GM19035 (cell line): Measurements from ENCODE around the gene STXBP6.

Experiments used
- ATAC-seq: cut with Tn5 transposase; IDR thresholded peaks from one replicate; pipeline ENCODE4 v1.9.1; 2021; ENCODE audit not compliant: unreplicated experiment

Gene STXBP6

DNA sequence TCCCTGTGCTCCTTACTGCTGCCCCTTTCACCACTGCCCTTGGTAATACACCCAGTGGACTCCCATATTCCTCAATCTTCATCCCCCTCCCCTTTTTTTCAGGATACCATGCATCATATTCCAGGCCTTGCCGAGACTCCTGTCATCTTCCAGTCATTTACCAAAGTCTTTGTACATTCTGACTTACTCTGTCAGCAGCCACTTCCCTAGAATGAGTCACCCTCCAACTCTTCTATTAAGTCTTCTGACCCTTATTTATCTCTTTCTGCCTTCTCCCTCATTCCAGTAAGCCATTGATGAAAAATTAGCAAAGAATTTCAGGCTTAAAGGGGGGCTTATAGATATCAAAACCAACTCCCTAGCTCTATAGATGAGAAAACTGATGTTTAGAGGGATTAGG, 128.0 kb downstream of the STXBP6 start:
- no peak for ATAC-seq

DNA sequence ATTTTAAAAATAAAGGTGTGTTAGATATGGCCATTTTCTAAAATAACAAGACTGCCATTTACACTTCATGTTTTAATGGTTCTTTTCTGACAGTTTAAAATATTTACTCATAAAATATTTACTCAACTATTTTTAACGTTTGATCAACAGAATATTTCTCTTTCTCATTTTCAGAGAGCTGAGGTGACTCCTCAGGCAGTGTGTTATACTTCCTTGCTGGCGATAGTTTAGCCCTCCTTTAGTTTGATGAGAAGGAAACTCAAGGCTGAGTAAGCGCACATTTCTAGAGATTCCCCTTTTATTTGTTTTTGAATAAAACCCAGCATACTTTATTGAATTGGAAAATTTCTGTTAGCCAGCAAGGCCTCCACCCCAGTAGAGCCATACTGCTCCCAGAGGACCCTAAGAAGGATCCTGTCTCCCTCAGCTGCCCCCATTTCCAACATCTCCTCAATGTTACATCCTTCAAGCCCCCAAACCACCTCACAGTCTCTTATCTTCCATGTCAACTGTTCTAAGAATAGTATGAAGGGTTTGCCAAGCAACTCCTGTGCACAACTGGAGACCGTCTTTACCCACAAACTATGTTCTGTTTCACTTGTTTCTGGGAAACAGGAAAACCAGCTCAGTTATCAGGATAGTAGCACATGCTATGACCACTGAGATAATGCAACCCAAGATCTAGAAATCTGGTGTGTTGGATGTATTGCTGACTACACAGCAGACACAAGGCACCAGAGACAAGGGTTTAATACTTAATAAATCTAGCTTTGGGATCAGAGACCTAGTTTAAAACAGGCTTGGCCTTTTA, 129.5 kb downstream of the STXBP6 start:
- no peak for ATAC-seq

DNA sequence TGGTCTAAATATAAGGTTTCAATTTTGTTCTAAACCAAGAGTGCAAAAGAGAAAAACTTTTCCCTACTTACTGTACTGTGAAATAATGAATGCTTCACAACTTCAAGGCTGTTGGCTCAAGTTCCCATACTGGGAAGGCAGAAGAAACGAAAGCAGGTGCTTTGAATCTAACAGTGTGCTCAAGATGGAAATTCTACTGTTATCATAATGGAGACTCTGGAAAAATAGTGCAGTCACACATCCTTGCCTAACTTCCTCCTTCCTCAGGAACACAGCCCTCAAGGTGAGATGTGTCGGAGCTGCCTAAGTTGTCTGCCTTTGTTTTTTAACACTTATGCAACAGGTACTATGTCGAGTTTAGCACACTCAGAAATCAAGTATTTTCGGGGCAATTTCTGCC, 131.1 kb downstream of the STXBP6 start:
- no peak for ATAC-seq

DNA sequence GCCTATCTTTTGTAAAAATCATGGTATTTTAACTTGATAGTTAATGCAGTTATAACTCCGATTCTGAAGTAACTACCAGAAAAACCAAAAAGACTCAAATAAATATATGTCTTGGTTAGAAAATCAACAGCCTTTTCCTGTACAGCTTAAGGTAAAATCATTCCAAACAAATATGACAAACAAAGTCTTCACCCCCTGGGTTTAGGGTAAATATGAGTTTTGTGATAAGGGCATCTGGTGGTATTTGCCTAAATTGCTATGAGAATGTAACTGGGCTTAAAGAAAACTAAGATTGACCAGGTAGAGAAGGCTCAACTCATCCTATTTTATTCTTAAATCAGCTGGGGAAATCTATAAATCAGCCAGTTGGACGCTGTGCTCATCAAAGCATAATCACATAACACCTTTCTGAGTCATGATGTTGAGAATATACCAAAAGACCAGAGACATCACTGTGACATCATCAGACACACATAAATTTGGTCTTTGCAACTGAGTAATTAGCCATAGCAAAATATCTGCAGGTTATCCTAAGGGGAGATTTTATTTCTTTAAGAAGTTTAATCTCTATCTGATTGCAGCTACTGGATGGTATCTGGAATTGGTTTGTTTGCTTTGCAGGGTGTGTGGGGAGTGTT, 133.9 kb downstream of the STXBP6 start:
- ATAC-seq, result no peak

DNA sequence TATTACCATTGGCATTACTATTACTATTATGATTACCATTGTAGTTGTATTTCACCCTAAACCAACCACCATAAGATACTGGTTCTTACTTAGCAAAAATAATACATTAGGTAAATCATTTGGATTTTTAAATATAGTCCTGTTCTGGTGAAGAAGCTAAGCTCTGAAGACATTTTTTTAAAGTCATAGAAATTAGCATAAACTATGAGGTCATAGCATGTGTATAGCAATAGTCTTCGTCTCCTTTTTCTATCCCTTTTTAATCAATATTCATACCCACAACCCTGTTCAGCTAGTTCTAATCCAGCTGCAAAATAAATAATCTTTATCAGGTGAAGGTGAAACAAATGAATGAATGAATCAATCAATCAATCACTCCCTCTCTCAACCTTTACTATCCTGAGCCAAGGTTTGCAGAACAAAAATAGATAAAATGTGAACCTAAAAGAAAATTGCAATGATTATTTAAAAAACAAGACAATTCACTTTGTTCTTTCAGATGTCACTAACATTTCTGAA, 134.5 kb downstream of the STXBP6 start:
- no peak for ATAC-seq

DNA sequence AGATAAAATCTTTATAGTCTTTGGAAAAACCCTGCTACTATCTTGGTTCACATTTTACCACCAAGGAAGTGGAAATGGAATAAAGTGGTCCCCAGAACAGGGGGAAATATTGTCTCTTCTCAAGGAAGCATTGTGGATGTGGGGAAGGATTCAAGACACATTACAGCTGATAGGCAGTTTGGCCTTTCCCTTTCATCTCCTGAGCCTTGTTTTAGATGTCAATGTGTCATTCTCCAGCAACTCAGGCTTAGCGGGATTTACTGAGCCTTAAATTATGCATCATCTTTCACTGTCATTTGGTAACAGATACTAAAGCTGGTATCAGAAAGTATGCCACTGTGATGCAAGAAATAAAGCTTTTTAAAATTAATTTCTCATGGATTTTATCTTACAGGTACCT, 136.2 kb downstream of the STXBP6 start:
- ATAC-seq, result no peak

DNA sequence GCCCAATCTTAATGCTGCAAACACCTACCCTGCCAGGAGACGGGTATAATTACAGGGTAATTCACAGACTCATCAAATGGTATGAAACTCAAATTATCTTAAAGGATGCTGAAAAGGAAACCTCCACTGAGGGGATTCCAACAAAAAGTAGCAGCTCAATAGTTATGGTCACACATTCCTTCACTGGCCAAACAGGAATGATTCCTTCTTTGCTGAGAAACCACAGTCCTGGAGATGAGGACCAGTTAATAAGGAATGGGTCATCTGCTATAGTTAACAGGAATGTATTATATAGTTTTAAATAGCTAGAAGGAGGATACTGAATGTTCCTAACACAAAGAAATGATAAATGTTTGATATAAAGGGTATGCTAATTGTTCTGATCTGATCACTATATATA, 136.9 kb downstream of the STXBP6 start:
- ATAC-seq, result no peak

DNA sequence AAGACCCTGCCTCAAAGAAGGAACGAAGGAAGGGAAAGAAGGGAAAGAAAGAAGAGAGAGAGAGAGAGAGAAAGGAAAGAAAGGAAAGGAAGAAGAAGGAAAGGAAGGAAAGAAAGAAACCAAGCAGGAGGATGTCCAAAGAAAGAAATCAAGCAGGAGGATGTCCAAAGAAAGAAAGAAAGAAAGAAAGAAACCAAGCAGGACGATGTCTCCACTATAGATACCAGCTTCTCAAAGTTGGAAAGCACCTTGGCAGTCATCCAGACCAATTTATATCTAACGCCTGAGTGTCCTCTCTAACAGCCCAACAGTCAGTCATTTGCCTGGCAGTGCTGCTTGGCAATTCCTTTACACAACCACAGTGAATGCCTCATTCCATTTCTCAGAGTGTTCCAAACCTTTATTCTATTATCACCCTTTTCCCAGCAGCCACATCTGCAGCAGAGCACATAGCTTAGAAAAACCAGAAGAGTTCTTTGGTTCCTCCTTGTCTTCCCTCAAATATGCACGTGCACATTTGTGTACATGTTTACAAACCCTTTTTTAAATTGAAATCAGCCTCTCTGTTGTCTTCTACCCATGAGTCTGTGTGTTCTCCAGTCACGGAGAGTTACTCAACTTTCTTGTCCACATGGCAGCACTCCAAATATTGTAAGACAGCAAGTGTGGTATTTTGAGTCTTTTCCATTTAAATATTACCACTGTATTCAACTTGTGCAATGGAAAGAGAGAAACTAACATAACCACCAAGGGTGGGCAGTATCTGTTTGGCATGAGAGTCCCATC, 138.4 kb downstream of the STXBP6 start:
- no peak for ATAC-seq

DNA sequence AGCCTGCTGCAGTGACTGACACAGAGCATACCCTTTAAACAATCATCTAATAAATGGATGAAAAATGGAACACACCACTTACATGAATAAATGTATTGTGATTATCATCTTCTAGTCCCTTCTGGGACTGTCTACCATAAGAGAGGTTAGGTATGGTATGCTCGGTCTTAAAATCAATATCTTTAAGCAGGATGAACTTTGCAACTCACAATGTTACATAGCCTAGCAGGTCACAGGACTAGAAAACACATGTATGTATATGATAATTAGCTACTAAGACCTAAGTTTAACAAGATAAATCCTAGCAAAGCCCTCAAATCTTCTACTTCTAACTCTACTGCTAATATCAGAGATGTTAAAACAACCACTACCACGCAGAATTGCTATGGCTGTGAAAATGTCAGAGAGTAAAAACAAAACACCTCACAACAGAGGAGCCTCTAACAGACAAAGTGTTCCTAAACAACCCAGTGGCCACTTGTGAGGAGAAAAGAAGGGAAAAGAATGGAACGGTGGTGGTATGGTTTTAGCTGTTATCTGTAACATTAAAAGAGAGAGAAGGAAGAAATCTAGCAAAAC, 139.4 kb downstream of the STXBP6 start:
- no peak for ATAC-seq

DNA sequence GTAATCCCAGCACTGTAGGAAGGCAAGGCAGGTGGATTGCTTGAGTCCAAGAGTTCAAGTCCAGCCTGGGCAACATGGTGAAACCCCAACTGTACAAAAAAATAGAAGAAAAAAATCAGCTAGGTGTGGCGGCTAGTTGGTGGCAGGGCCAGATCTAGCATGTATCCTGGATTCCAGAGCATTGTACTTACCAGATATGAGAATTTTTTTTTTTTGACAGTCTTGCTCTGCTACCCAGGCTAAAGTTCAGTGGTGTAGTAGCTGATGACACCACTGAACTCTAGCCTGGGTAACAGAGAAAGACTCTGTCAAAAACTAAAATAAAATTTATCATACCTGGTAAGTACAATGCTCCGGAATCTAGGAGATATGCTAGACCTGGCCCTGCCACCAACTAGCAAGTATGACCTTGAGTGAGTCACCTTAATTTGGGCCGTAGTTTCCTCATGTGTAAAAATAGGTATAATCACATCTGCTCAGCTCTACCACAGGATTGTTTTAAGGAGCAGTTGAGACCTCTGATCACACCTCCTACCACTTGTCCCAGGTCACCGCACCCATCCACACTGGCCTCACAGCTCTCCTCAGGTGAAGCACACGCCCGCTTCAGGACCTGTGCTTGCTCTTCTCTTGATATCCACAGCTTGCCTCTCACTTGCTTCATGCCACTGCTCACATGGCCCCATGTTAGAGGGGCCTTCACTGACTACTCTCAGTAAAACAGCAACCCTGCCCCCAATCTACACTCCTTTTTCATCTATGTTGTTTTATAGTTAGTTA, 140.2 kb downstream of the STXBP6 start:
- ATAC-seq, result no peak

DNA sequence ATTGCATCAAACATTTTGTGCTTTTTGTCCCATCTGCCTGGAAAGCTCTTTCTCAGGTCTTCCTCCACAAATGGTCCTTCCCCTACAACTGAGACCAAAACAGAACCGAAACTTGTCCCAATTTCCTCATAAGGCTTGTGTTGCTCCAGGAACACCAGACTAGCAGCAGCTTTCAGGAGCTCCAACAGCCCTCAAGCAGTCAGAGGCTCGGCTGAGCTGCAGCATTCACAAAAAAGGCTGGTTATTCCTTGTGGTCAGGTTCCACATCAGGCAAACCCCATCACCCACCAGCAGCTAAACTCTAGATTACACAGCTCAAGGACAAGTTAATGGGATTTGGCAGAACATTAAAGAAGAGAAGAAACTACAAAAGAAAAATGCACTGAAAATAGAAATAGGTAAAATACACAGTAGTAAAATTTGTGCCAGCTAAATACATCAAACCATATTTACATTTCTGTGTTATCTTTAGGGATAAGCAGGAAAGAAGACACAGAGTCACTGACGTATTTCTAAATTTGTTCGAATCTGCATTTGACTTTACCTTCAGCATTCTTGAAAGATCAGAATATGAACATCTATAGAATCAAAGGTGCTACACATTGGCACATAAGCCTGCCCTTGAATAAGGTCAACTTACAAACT, 141.2 kb downstream of the STXBP6 start:
- no peak for ATAC-seq

DNA sequence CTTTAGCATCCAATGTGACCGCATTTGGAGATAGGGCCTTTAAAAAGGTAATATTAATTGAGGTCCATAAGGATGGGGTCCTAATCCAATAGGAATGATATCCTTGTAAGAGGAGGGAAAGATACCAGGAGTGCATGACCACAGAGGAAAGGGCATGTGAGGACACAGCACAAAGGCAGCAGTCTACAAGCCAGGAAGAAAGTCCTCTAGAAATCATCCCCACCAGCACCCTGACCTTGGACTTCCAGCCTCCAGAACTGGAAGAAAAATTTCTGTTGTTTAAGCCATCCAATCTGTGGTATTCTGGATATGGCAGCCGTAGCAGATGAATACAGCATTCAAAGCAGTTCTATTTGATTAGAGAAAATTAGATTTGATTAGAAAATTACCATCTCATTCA, 145.4 kb downstream of the STXBP6 start:
- no peak for ATAC-seq

DNA sequence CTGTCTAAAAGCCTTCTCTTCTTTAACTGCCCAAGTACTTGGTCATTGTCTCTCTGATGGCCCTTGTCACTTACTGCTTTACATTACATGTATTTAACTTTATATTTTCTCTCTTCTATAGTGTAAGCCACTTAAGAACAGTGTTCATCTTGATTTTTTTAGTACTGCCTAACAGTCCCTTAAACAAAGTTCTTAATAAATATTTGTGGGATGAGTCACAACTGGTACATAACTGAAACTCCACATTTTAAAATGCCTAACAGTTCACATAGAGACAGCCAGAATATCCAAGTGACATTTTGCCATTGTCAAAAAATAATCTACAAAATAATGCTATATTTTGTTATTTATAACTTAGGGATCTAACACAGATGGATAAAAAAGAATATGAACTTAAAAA, 146.6 kb downstream of the STXBP6 start:
- ATAC-seq, result no peak

DNA sequence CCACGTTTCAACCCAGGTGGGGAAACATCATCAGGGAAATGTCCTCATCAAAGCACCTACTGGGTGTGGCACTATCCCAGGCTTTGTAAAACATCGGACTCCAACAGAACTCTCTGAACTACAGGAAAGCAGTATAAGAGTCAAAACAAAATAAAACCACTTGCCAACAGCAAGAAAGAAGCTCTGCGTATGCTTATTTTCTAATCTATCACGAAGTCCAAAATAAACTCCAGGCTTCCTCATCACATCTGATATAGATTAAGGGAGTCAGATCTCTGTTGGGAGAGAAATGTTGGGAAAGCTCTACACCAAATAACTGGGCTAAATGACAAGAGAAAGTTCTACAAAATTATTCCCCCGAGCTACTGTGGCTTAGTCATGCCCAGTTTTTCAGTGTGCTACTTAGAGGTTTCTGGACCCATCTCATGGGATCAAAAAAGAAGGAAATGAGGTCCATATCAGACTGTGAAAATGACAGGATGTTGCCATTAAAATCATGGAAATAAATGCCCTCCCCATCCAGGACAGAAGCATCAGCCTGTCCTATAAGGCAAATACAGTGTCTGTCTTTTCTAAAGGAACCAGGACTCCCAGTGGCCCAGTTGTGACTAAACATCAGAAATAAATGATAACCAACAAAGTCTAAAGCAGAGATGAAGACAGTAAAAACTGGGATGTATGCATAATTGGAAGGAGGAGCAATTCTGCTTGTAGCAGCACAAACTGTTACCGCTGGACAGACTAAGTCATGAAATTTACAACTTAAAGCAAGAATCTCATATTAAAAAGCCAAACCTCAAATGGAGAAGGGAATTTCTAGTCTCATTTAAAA, 149.5 kb downstream of the STXBP6 start:
- ATAC-seq, result no peak

DNA sequence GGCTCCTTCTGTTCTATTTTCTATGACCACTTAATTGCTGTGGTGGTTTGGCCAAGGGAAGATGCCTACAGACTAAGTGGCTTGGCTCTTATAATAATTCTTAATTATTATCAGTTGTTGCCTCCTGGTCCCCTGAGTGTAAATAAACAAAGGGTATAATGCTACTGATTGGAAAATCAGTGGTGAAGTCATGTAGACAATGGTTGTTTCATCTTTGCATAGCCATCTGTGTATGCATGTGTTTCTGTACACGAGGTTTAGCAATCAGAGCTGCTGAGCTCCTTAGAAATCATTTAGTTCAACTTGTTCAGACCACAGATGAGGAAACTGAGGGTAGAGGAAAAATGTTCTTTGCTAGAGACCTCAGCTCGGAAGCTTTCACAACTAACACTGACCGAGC, 152.2 kb downstream of the STXBP6 start:
- no peak for ATAC-seq

DNA sequence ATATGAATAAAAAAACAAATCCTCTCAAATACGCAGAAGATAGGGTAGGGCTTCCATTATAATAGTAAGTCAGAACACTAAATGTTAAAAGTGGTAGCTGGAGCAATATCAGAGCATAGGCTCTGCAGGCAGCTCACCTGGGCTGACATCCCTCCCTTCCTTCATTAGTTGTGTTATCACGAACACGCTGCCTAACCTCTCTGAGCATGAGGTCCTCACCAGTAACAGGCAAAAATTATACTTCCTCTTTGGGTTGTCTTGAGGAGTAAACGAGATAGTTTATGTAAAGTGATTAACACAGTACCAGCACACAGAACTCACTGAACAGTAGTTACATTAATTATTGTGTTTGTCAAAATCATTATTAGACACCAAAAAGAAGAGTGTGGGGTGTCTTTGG, 154.3 kb downstream of the STXBP6 start:
- ATAC-seq, result no peak

DNA sequence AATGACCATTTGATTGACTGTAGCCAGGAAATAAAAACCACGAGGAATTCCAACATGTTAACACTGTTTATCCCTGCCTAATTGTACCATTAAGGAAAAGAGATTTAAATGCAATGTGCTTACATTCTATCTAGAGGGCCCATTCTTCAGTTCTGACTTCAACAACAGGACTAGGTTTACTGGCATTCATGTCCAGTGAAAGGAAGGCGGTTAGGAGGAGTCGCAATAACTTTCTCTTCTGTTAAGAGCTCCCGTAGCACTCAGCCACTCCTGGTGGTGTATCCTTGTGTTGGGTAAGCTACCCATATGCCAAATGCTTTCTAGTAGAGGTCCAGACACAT, 154.7 kb downstream of the STXBP6 start:
- ATAC-seq, result no peak

DNA sequence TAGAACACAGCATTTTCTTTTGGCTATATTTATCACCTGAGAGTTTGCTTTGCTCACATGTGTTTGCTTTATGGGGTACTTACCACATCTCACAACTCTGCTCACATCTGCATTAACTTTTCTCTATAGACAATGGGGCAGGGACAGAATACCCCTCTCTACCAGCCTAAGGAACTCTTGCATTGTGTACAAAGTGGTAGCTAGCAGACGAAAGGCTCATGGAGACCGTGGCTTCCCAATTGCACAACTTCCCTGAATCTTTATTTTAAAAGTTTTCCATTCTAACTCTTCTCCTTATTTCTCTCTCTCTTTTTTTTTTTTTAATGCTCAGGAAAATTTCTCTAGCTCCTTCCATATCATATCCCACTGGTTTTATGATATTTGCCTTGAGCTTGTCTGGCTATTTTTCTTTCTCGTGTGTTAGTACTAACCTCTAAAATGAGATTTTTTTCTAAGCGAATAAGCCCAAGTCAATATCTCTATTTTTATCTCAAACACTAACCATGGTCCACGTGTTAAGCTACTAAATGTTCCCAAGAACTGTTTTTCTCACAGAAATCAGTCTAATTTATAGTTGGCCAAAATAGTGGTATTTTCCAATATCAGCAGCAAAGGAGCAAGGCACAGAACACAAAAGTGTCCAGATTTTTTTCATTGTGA, 155.2 kb downstream of the STXBP6 start:
- no peak for ATAC-seq

DNA sequence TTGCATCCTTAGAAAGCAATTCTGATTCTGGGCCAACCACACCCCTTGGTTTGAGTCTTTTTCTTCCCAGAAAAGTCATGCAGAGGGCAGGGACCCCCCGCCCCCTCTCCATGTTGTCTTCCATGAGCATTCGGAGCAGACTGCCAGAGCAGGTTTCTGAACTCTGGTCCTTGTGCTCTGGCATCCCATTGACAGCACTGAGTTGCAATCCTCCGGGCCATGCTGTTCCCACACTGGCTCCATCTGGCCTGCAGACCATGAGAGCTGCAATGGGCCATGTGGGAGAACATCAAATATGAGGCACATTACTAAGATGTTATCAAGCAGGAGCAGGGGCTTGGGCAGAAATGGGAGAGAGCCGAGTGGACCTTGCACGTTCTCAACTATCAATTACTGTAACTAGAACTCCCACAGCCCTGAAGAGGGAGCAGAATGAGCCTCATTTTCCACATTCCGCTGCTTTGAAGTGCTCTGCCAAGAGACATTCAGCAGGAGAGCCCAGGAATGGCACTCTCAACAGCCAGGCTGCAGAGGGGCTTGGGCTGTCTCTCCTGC, 157.4 kb downstream of the STXBP6 start:
- no peak for ATAC-seq
